ENCODE results near the gene PDZD8.

PDZD8 gene

DNA sequence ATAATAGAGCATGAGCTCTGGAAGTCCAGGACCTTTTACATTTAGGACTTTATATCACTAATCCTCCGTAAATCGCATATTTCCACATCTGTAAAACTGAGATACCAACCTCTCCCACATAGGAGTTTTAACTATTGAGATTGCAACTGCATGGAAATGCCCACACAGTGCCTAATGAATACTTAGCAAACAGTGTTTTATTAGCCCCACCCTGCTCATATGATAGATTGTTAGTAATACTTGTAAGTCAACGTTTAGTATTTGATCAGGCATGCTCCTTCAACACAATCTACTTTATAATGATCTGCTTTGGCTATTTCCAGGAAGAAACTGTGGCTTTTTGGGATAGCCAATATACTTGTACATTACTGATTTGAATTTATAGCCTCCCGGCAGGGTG is 8.5 kb downstream of the PDZD8 start:
- no peak for DNase-seq (ENCODE audit: insufficient read length, low spot score)
- FAIRE-seq: peak; percentile 20
- TF ChIP-seq SPI1 (IDR thresholded peaks at IDR 0.05; ENCODE audit: low read depth, low read length) (no peak), POLR2AphosphoS5 (IDR thresholded peaks at IDR 0.05; ENCODE audit: low read depth, low read length) (no peak), POU2F2 (IDR thresholded peaks at IDR 0.05; ENCODE audit: low read depth, low read length) (no peak), TAF1 (IDR thresholded peaks at IDR 0.05; ENCODE audit: low read depth, low read length) (no peak), POLR2A (IDR thresholded peaks at IDR 0.05; ENCODE audit: low read depth, low read length) (no peak), PAX5 (IDR thresholded peaks at IDR 0.05; ENCODE audit: insufficient read depth, low read length, severe bottlenecking) (no peak)

DNA sequence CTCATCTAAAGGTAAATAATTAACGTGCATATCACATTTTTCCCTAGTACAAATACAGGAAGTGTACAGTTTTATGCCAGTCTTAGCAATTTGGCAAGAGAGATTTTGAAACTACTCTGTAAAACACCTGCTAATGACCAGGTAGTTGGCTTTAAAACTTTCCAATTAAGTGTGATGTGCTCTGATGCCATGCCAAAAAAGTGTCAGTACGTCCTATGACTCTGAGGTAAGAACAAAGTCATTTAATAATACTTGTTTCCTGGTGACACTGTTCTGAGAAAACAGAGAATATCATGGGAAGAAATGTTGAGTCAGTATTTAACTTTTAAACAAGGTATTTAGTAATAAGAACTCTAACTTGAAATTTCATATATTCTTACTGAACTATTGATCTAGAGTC is 9.6 kb downstream of the PDZD8 start:
- no peak for TF ChIP-seq TAF1 (IDR thresholded peaks at IDR 0.05; ENCODE audit: low read depth, low read length)
- TF ChIP-seq SPI1 (IDR thresholded peaks at IDR 0.05; ENCODE audit: low read depth, low read length): 0 out of 2 replicates have a peak, but pooled peaks have one; percentile 49
- TF ChIP-seq POLR2AphosphoS5 (IDR thresholded peaks at IDR 0.05; ENCODE audit: low read depth, low read length): no peak
- FAIRE-seq: no peak

GRCh38 chr10:117364110-117364960 is 10.9 kb downstream of the PDZD8 start:
- peak; percentile 76 for FAIRE-seq
- TF ChIP-seq POU2F2 (IDR thresholded peaks at IDR 0.05; ENCODE audit: low read depth, low read length): no peak
- 0 out of 2 replicates have a peak, but pooled peaks have one; percentile 8 for TF ChIP-seq SPI1 (IDR thresholded peaks at IDR 0.05; ENCODE audit: low read depth, low read length)
- DNase-seq (ENCODE audit: insufficient read length, low spot score): no peak

More for the DNA sequence above, 9.6 kb downstream of the PDZD8 start:
- no peak for DNase-seq (ENCODE audit: insufficient read length, low spot score)

DNA sequence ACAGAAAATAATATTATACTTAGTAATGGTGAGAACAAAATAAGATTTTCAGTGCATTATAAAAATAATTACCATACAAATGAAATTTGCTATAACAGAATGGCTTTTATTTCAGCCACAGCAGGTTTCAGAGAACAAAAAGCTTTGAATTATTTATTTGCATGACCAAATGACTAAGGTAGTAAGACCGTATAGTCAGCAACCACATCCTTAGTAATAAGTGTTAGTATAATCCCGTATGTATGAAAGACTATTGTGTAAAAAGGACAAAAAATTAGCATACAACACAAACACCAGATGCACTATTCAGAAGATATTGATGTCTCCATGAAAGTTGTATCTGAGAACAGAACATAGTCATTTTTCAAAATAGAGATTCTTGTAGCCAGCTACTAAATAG is 12.2 kb downstream of the PDZD8 start:
- TF ChIP-seq POLR2AphosphoS5 (IDR thresholded peaks at IDR 0.05; ENCODE audit: low read depth, low read length) (no peak), POU2F2 (IDR thresholded peaks at IDR 0.05; ENCODE audit: low read depth, low read length) (no peak), PAX5 (IDR thresholded peaks at IDR 0.05; ENCODE audit: insufficient read depth, low read length, severe bottlenecking) (no peak), POLR2A (IDR thresholded peaks at IDR 0.05; ENCODE audit: low read depth, low read length) (no peak), TAF1 (IDR thresholded peaks at IDR 0.05; ENCODE audit: low read depth, low read length) (no peak)
- DNase-seq (ENCODE audit: insufficient read length, low spot score) (no peak), FAIRE-seq (no peak)

DNA sequence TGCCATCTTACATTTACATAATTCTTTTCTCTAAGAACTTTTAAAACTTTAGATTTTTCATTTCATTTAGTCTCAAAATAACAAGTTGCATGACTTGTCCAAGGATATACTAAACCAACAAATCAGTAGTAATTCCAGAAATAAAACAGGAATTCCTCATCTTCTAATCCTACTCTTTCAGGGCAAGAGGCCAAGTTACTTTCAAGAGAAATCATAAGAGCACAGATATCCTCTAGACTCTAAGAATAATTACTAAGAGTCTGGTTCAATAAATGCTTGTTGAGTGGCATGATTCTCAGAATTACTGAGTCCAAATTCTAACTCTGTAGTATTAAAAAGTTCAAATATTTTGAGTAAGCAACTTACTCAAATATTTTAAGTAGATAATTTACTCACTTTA is 12.9 kb downstream of the PDZD8 start:
- no peak for FAIRE-seq
- TF ChIP-seq POLR2A (IDR thresholded peaks at IDR 0.05; ENCODE audit: low read depth, low read length) (no peak), SPI1 (IDR thresholded peaks at IDR 0.05; ENCODE audit: low read depth, low read length) (no peak), POU2F2 (IDR thresholded peaks at IDR 0.05; ENCODE audit: low read depth, low read length) (no peak), TAF1 (IDR thresholded peaks at IDR 0.05; ENCODE audit: low read depth, low read length) (no peak), PAX5 (IDR thresholded peaks at IDR 0.05; ENCODE audit: insufficient read depth, low read length, severe bottlenecking) (no peak), POLR2AphosphoS5 (IDR thresholded peaks at IDR 0.05; ENCODE audit: low read depth, low read length) (no peak)
- no peak for DNase-seq (ENCODE audit: insufficient read length, low spot score)

DNA sequence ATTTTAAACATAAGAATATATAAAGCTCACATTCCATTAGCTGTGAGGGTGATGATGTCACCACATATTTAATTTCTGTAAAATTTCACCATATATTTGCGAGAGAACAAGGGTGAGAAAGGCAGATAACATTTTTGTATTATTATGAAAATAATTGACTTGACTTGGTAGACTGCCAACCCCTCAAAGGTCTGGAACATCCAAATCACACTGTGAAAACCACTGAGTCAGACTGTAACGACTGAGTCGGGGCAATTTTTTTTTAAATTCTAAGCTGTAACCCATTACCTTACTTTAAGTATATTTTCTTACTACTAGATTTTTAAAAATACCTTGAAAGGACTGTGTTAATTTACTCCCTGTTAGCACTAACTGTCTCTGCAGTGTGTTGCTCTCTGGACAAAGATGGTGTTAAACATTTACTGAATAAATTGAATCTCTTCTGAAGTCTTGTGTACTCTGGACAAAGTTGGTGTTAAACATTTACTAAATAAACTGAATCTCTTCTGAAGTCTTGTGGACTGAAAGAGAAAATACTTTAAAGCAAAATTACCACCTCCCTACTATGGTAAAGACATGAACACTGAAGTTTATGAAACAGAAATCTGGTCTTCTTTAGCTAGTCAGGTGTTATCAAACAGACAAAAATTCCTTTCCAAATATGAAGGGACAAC is 14.1 kb downstream of the PDZD8 start:
- FAIRE-seq (no peak), DNase-seq (ENCODE audit: insufficient read length, low spot score) (no peak)
- TF ChIP-seq POLR2AphosphoS5 (IDR thresholded peaks at IDR 0.05; ENCODE audit: low read depth, low read length) (no peak), PAX5 (IDR thresholded peaks at IDR 0.05; ENCODE audit: insufficient read depth, low read length, severe bottlenecking) (no peak), POU2F2 (IDR thresholded peaks at IDR 0.05; ENCODE audit: low read depth, low read length) (no peak), POLR2A (IDR thresholded peaks at IDR 0.05; ENCODE audit: low read depth, low read length) (no peak), TAF1 (IDR thresholded peaks at IDR 0.05; ENCODE audit: low read depth, low read length) (no peak), SPI1 (IDR thresholded peaks at IDR 0.05; ENCODE audit: low read depth, low read length) (no peak)

GRCh38 chr10:117360016-117360415 is 15.2 kb downstream of the PDZD8 start:
- FAIRE-seq (no peak), DNase-seq (ENCODE audit: insufficient read length, low spot score) (no peak)
- TF ChIP-seq PAX5 (IDR thresholded peaks at IDR 0.05; ENCODE audit: insufficient read depth, low read length, severe bottlenecking): no peak
- TF ChIP-seq POU2F2 (IDR thresholded peaks at IDR 0.05; ENCODE audit: low read depth, low read length): no peak
- TF ChIP-seq POLR2A (IDR thresholded peaks at IDR 0.05; ENCODE audit: low read depth, low read length): no peak
- TF ChIP-seq TAF1 (IDR thresholded peaks at IDR 0.05; ENCODE audit: low read depth, low read length): no peak
- TF ChIP-seq SPI1 (IDR thresholded peaks at IDR 0.05; ENCODE audit: low read depth, low read length): no peak
- TF ChIP-seq POLR2AphosphoS5 (IDR thresholded peaks at IDR 0.05; ENCODE audit: low read depth, low read length): no peak

- DNase-seq (ENCODE audit: insufficient read length, low spot score): no peak
- no peak for FAIRE-seq
- TF ChIP-seq TAF1 (IDR thresholded peaks at IDR 0.05; ENCODE audit: low read depth, low read length): no peak
- no peak for TF ChIP-seq POLR2A (IDR thresholded peaks at IDR 0.05; ENCODE audit: low read depth, low read length)
- TF ChIP-seq POLR2AphosphoS5 (IDR thresholded peaks at IDR 0.05; ENCODE audit: low read depth, low read length): no peak
- TF ChIP-seq POU2F2 (IDR thresholded peaks at IDR 0.05; ENCODE audit: low read depth, low read length): no peak
- TF ChIP-seq PAX5 (IDR thresholded peaks at IDR 0.05; ENCODE audit: insufficient read depth, low read length, severe bottlenecking): no peak
- no peak for TF ChIP-seq SPI1 (IDR thresholded peaks at IDR 0.05; ENCODE audit: low read depth, low read length)
These were observed 20.2 kb downstream of the PDZD8 start for GRCh38 chr10:117355072-117355471.

GRCh38 chr10:117353684-117354083 is 21.6 kb downstream of the PDZD8 start:
- FAIRE-seq: no peak
- TF ChIP-seq POLR2A (IDR thresholded peaks at IDR 0.05; ENCODE audit: low read depth, low read length) (no peak), TAF1 (IDR thresholded peaks at IDR 0.05; ENCODE audit: low read depth, low read length) (no peak), POU2F2 (IDR thresholded peaks at IDR 0.05; ENCODE audit: low read depth, low read length) (no peak), PAX5 (IDR thresholded peaks at IDR 0.05; ENCODE audit: insufficient read depth, low read length, severe bottlenecking) (no peak), POLR2AphosphoS5 (IDR thresholded peaks at IDR 0.05; ENCODE audit: low read depth, low read length) (no peak), SPI1 (IDR thresholded peaks at IDR 0.05; ENCODE audit: low read depth, low read length) (no peak)
- no peak for DNase-seq (ENCODE audit: insufficient read length, low spot score)

Measured in GM12891 (cell line).